NCI-H748 (cell line): ENCODE measurements around the gene DPP4.
A peak's percentile ranks its signal among the peaks of the same experiment; 100 is the strongest.
"Not testable (repeated sequence)": the region's sequence is repeated elsewhere in the genome, so short reads cannot be mapped to it uniquely, and the experiment has no call there.

Experiments
- DNase-seq: peaks from one replicate; lab custom pipeline; 2025; ENCODE audit not compliant: unreplicated experiment; lab: John Stamatoyannopoulos, UW

The DPP4 gene

DNA sequence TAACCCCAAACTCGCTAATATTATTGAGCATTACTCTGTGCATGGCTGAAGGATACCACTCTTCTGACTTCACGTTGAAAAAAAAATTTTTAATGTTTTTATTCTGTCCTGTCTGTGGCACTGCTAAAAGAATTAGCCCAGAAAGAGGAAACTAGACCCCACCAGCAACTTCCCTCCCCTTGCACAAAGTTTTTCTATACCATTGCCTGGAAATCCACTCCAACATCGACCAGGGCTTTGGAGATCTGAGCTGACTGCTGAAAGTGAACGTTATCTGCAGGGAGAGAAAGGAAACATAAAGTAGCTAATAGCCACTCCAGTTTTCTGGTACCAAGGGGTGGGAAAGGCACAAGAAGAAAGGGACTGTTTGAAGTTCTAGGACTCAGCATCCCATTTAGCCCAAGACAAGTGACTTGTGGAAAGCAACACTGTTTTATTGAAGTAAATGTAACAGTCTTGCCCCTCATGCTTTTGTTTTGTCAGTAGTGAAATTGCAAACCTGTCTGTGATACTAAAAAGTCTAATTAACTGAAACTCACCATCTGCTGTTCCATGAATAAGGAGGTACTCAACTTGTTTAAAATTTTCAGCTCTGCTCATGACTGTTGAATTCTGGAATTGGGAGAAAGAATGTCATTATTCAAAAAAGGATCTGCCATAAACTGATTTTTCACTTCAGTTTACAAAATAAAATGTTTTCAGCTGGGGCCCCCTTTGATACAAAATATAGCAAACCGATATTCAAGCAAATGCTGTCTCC is 79.1 kb downstream of the DPP4 start:
- DNase-seq, result no peak

- no peak for DNase-seq
Observed at GRCh38 chr2:161992531-161992930, 81.5 kb downstream of the DPP4 start.

GRCh38 chr2:161991991-161992390 is 82.0 kb downstream of the DPP4 start:
- DNase-seq, result no peak

DNA sequence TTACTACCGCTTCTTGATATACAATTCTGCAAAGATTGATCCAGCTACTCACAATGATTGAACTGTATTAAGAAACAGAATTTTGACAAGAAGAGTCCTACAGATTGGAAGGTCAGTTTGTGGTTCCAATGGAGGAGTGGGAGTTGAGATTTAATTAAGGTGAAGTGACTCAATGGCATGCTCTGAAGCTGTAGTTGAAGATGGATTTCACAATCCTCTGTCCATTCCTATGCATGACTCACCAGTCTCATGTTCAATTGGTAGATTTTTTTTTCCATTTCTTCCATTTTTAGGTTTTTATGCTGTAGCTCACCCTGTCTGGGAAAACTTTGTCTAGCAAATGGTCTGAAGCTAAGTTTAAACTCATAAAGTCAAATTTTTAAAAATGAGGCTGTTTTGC is 83.3 kb downstream of the DPP4 start:
- no peak for DNase-seq

GRCh38 chr2:161990036-161990435 is 84.0 kb downstream of the DPP4 start:
- no peak for DNase-seq

DNA sequence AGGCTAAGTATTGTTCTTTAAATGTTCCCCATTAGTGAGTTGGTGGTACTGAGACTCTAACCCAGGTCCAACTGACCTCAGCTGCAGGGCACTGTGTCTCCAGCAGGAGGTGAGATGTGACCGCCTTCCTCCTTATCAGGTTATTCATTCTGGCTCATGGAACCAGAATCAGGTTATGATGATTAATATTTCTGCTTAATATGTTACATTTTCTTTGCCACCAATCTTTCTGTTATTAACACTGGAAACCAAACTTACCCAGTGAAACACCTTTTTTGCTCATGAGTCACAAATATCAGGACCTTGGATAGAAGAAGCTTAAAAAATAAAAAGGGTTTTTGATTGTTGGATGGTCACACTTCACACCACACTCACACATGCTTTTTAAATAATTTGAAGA is 85.4 kb downstream of the DPP4 start:
- DNase-seq, result no peak

GRCh38 chr2:161987311-161987710 is 86.7 kb downstream of the DPP4 start:
- DNase-seq, result no peak

GRCh38 chr2:161983866-161984265 is 90.1 kb downstream of the DPP4 start:
- no peak for DNase-seq

- no peak for DNase-seq
Observed at GRCh38 chr2:161983331-161983651, 90.7 kb downstream of the DPP4 start.

DNA sequence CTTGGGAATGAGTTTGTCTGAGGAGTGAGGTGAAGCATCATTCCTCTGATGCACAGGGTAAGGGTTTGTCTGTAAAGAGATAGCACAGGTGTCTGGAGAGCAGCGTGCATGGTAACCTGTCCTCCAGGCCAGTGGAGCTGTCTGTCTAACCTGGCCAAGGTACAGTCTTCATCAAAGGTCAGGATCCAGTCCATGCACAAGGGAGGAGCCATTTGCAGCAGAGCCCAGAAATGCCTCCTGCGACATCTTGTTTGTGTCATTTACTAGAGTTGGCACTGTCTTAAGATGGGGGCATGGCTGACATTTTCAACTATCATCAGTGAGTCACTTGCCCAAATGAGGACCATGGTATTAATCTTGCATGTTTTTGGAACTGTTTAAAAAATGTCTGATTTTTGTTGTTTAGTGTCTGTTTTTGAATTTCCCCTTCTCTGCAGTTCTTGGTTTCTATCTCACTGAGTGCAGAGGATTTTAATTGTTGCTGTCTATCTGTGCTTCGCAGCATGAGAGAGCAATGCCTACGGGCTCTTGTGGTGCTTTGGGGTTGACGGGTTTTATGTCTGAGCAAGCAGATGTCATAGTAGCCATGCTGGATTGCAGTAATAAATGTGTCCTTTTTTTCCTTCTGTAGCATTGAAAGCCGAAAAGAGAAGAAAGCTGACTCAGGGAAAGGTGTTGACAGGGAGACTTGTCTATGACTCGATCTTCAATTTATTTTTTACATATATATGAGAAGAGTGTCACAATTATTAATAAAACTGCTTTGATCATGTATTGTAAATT is 91.3 kb downstream of the DPP4 start:
- no peak for DNase-seq

DNA sequence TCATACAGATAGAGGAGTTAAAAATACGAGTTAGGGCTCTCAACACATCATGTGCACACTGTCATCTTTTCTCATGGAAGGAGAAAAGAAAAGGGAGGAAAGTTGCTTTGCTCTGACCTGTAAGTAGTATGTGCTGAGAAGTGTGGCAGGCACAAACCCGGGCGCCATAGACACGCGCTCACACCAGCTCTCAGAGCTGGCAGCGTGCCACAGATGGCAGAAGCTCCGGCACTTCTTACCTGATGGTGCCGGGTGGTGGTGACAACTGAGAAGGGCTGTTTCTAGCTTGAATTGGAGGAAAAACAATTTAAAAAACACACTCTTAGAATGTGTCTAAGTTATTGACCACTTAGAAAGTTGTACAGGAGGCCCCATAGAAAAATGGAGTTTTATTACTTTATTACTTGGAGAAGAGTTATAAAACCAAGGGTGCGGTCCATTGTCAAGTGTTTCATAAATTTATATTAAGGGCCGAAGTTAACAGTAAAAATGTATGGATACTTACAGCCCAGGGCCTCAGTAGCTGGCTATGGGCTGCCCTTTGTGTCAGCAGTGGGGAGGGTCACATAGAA is 92.2 kb downstream of the DPP4 start:
- DNase-seq, result peak; percentile 4

- DNase-seq, result no peak
Observed at GRCh38 chr2:161980976-161981375, 93.0 kb downstream of the DPP4 start.

DNA sequence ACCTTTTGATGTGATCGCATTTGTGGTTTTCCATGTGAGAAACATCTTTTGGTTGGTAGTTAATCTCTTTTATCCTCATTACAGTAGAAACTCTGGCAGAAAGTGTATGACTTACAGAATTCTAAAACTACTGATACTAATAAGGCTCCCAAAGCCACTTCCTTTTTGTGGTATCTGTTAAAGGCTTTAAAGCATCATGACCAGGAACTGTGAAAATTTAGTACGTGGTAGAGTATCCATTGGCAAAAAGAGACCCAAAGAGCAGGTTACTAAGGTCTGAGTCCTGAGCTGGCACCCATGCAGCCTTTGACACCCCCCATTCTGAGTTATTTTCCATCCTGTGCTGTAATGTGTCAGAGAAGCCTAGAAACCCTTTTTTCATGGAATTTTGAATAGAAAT is 94.5 kb downstream of the DPP4 start:
- DNase-seq, result no peak

- DNase-seq, result not testable (repeated sequence)
Observed at GRCh38 chr2:161977926-161978325, 96.1 kb downstream of the DPP4 start.

GRCh38 chr2:161976917-161977316 is 97.1 kb downstream of the DPP4 start:
- DNase-seq, result no peak

- no peak for DNase-seq
Observed at GRCh38 chr2:161976295-161976694, 97.7 kb downstream of the DPP4 start.

DNA sequence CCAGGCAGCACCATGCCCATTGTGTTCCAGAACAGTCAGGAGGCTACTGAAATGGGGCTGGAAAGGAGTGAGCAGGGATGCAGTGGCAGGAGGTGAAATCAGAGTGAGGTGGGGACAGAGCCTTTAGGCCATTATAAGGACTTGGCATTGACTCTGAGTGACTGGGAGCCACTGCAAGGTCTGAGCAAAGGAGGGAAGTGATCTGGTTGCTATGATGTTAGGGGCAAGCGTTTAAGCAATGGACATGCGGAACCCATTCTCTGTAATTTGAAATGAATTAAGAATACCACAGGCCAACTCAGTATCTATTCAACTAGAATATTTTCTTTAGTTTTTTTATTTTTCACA is 98.2 kb downstream of the DPP4 start:
- DNase-seq, result no peak

- no peak for DNase-seq
Observed at GRCh38 chr2:161975062-161975812, 98.8 kb downstream of the DPP4 start.

DNA sequence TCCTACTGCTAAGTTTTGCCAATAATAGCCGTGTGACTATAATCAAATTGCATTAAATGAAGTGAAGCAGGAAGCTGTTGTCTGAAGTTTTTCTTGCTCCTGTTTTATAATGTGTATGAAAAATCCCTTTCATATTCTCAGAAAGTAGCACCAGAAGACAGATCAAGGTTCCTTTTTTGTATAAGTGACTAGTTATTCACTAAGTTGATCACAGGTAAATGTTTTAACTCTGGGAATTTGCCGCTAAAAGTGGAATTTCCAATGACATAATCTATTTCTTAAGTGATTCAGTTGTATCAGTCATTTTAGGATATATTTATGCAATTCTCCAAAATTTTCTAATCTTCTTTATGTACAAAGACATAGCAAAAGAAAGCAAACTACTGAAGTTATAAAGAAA is 99.6 kb downstream of the DPP4 start:
- DNase-seq, result no peak

- no peak for DNase-seq
Observed at GRCh38 chr2:161972866-161973265, 101.1 kb downstream of the DPP4 start.

- DNase-seq, result no peak
Observed at GRCh38 chr2:161972232-161972631, 101.8 kb downstream of the DPP4 start.

- no peak for DNase-seq
Observed at GRCh38 chr2:161971551-161971950, 102.5 kb downstream of the DPP4 start.
